Measurements from ENCODE around the gene ISOC1.

ISOC1 gene

GRCh38 chr5:129124608-129125007, 30.1 kb downstream of the ISOC1 start:
- Histone ChIP-seq H3K4me3 (ENCODE audit: low read length in 2 of 2) (no peak overlapping the region), H3K9ac (ENCODE audit: low read depth in 1 of 2, low read length in 2 of 2) (no peak overlapping the region), H3K27ac (ENCODE audit: low read depth in 2 of 2, low read length in 2 of 2) (no peak overlapping the region), H3K9me3 (ENCODE audit: control insufficient read depth in 2 of 2, low read length in 2 of 2) (no peaks in the 10 kb centered on the region), H3K4me1 (ENCODE audit: control insufficient read depth in 2 of 2, insufficient read depth in 2 of 2, low read length in 2 of 2) (no peaks in the 10 kb centered on the region), H3K36me3 (ENCODE audit: control insufficient read depth in 2 of 2, insufficient read depth in 2 of 2, low read length in 2 of 2) (no peaks in the 10 kb centered on the region), H3K27me3 (ENCODE audit: control insufficient read depth in 2 of 2, insufficient read depth in 2 of 2, low read length in 2 of 2) (no peaks in the 10 kb centered on the region)

DNA sequence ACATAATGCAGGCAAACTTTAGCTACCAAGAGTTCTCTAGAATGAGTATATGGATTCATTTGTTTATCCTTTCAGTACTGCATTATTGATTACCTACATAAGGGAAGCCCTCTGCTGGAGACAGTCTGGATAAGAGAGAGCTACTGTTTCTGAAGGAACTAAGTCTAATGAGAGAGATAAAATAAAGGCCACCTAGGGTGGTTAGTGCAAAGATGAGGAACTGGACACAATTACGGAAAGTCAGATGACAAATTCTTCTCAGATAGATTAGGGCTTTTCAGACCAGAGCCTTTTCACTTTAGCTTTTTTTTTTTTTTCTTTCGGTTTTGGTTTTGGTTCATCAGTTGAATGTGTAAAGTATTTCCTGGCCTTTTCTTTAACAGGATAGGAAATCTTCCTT, 31.3 kb downstream of the ISOC1 start:
- no peak overlapping the region for H3K9ac ChIP-seq (ENCODE audit: low read depth in 1 of 2, low read length in 2 of 2)
- H3K9me3 ChIP-seq (ENCODE audit: control insufficient read depth in 2 of 2, low read length in 2 of 2): no peaks in the 10 kb centered on the region
- no peaks in the 10 kb centered on the region for H3K27me3 ChIP-seq (ENCODE audit: control insufficient read depth in 2 of 2, insufficient read depth in 2 of 2, low read length in 2 of 2)
- H3K4me3 ChIP-seq (ENCODE audit: low read length in 2 of 2): no peak overlapping the region
- no peaks in the 10 kb centered on the region for H3K4me1 ChIP-seq (ENCODE audit: control insufficient read depth in 2 of 2, insufficient read depth in 2 of 2, low read length in 2 of 2)
- H3K36me3 ChIP-seq (ENCODE audit: control insufficient read depth in 2 of 2, insufficient read depth in 2 of 2, low read length in 2 of 2): no peaks in the 10 kb centered on the region
- no peak overlapping the region for H3K27ac ChIP-seq (ENCODE audit: low read depth in 2 of 2, low read length in 2 of 2)

DNA sequence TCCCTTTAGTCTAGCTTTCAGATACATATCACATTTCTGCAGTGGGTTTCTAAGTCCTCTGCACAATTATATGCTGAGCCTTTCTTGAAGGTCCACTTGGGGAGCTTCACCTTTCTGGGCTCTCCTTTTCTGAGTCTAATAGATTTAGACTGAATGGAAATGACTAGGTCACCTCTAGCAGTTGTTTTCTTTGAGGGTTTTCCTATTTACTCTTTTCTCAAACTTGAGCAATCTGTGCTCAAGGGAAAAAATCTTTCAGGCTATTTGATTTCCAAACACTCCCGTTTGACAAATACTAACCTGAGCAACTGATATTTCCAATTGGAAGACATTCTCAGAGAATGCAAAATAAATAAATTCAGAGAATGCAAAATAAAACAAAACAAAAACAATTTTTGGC, 39.0 kb downstream of the ISOC1 start:
- no peaks in the 10 kb centered on the region for H3K9me3 ChIP-seq (ENCODE audit: control insufficient read depth in 2 of 2, low read length in 2 of 2)
- H3K9ac ChIP-seq (ENCODE audit: low read depth in 1 of 2, low read length in 2 of 2): no peak overlapping the region

DNA sequence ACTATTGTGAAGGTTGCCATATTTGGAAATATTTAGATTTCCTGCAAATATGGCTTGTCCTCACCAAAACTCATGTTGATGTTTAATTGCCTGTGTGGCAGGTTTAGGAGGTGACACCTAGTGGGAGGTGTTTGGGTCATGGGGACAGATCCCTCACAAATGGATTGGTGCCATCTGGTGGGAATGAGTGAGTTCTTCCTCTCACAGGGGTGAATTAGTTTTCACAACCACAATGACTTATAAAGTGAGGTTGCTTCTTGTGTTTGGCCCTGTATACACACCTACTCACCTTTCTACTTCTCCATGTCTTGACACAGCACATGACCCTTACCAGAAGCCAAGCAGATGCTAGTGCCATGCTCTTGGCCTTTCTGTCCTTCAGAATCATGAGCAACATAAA, 41.1 kb downstream of the ISOC1 start:
- Histone ChIP-seq H3K9ac (ENCODE audit: low read depth in 1 of 2, low read length in 2 of 2) (no peak overlapping the region), H3K4me1 (ENCODE audit: control insufficient read depth in 2 of 2, insufficient read depth in 2 of 2, low read length in 2 of 2) (no peaks in the 10 kb centered on the region), H3K27me3 (ENCODE audit: control insufficient read depth in 2 of 2, insufficient read depth in 2 of 2, low read length in 2 of 2) (no peaks in the 10 kb centered on the region), H3K27ac (ENCODE audit: low read depth in 2 of 2, low read length in 2 of 2) (no peak overlapping the region), H3K9me3 (ENCODE audit: control insufficient read depth in 2 of 2, low read length in 2 of 2) (no peaks in the 10 kb centered on the region), H3K36me3 (ENCODE audit: control insufficient read depth in 2 of 2, insufficient read depth in 2 of 2, low read length in 2 of 2) (no peaks in the 10 kb centered on the region), H3K4me3 (ENCODE audit: low read length in 2 of 2) (no peak overlapping the region)

More for the DNA sequence above, 39.0 kb downstream of the ISOC1 start:
- H3K27ac ChIP-seq (ENCODE audit: low read depth in 2 of 2, low read length in 2 of 2): no peak overlapping the region
- H3K36me3 ChIP-seq (ENCODE audit: control insufficient read depth in 2 of 2, insufficient read depth in 2 of 2, low read length in 2 of 2): no peaks in the 10 kb centered on the region
- H3K27me3 ChIP-seq (ENCODE audit: control insufficient read depth in 2 of 2, insufficient read depth in 2 of 2, low read length in 2 of 2): no peaks in the 10 kb centered on the region
- no peak overlapping the region for H3K4me3 ChIP-seq (ENCODE audit: low read length in 2 of 2)
- H3K4me1 ChIP-seq (ENCODE audit: control insufficient read depth in 2 of 2, insufficient read depth in 2 of 2, low read length in 2 of 2): no peaks in the 10 kb centered on the region

- H3K9ac ChIP-seq (ENCODE audit: low read depth in 1 of 2, low read length in 2 of 2): no peak overlapping the region
- H3K27me3 ChIP-seq (ENCODE audit: control insufficient read depth in 2 of 2, insufficient read depth in 2 of 2, low read length in 2 of 2): no peaks in the 10 kb centered on the region
- no peaks in the 10 kb centered on the region for H3K9me3 ChIP-seq (ENCODE audit: control insufficient read depth in 2 of 2, low read length in 2 of 2)
- H3K4me1 ChIP-seq (ENCODE audit: control insufficient read depth in 2 of 2, insufficient read depth in 2 of 2, low read length in 2 of 2): no peaks in the 10 kb centered on the region
- H3K27ac ChIP-seq (ENCODE audit: low read depth in 2 of 2, low read length in 2 of 2): no peak overlapping the region
- no peaks in the 10 kb centered on the region for H3K36me3 ChIP-seq (ENCODE audit: control insufficient read depth in 2 of 2, insufficient read depth in 2 of 2, low read length in 2 of 2)
- no peak overlapping the region for H3K4me3 ChIP-seq (ENCODE audit: low read length in 2 of 2)
Measured at GRCh38 chr5:129137637-129138036, 43.1 kb downstream of the ISOC1 start.

- H3K4me3 ChIP-seq (ENCODE audit: low read length in 2 of 2): no peak overlapping the region
- no peak overlapping the region for H3K9ac ChIP-seq (ENCODE audit: low read depth in 1 of 2, low read length in 2 of 2)
- no peaks in the 10 kb centered on the region for H3K9me3 ChIP-seq (ENCODE audit: control insufficient read depth in 2 of 2, low read length in 2 of 2)
- H3K36me3 ChIP-seq (ENCODE audit: control insufficient read depth in 2 of 2, insufficient read depth in 2 of 2, low read length in 2 of 2): no peaks in the 10 kb centered on the region
- no peaks in the 10 kb centered on the region for H3K27me3 ChIP-seq (ENCODE audit: control insufficient read depth in 2 of 2, insufficient read depth in 2 of 2, low read length in 2 of 2)
- no peak overlapping the region for H3K27ac ChIP-seq (ENCODE audit: low read depth in 2 of 2, low read length in 2 of 2)
- no peaks in the 10 kb centered on the region for H3K4me1 ChIP-seq (ENCODE audit: control insufficient read depth in 2 of 2, insufficient read depth in 2 of 2, low read length in 2 of 2)
Measured at GRCh38 chr5:129141078-129141477, 46.5 kb downstream of the ISOC1 start.

- Histone ChIP-seq H3K27me3 (ENCODE audit: control insufficient read depth in 2 of 2, insufficient read depth in 2 of 2, low read length in 2 of 2) (no peaks in the 10 kb centered on the region), H3K9me3 (ENCODE audit: control insufficient read depth in 2 of 2, low read length in 2 of 2) (no peaks in the 10 kb centered on the region), H3K9ac (ENCODE audit: low read depth in 1 of 2, low read length in 2 of 2) (no peak overlapping the region), H3K36me3 (ENCODE audit: control insufficient read depth in 2 of 2, insufficient read depth in 2 of 2, low read length in 2 of 2) (no peaks in the 10 kb centered on the region), H3K27ac (ENCODE audit: low read depth in 2 of 2, low read length in 2 of 2) (no peak overlapping the region), H3K4me1 (ENCODE audit: control insufficient read depth in 2 of 2, insufficient read depth in 2 of 2, low read length in 2 of 2) (no peaks in the 10 kb centered on the region), H3K4me3 (ENCODE audit: low read length in 2 of 2) (no peak overlapping the region)
Measured at GRCh38 chr5:129141696-129142095, 47.1 kb downstream of the ISOC1 start.

DNA sequence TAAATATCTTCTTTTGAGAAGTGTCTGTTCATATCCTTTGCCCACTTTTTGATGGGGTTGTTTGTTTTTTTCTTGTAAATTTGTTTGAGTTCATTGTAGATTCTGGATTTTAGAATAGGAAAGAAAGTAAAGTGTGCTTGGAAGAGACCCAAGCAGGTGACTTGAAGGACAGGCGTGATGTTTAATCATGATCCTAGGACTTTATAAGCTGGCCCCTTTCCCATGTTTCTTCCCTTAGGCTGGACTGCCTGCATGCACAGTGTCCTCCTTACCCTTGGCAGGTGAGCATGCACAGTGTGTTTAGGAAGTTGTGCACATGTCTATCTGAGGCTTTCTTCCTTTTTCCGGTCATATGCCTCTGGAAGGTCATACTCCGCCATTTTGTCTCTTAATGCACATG, 61.3 kb downstream of the ISOC1 start:
- Histone ChIP-seq H3K9ac (ENCODE audit: low read depth in 1 of 2, low read length in 2 of 2) (no peak overlapping the region), H3K9me3 (ENCODE audit: control insufficient read depth in 2 of 2, low read length in 2 of 2) (no peaks in the 10 kb centered on the region), H3K27me3 (ENCODE audit: control insufficient read depth in 2 of 2, insufficient read depth in 2 of 2, low read length in 2 of 2) (no peaks in the 10 kb centered on the region), H3K36me3 (ENCODE audit: control insufficient read depth in 2 of 2, insufficient read depth in 2 of 2, low read length in 2 of 2) (no peaks in the 10 kb centered on the region), H3K4me3 (ENCODE audit: low read length in 2 of 2) (no peak overlapping the region), H3K27ac (ENCODE audit: low read depth in 2 of 2, low read length in 2 of 2) (no peak overlapping the region), H3K4me1 (ENCODE audit: control insufficient read depth in 2 of 2, insufficient read depth in 2 of 2, low read length in 2 of 2) (no peaks in the 10 kb centered on the region)

- Histone ChIP-seq H3K9me3 (ENCODE audit: control insufficient read depth in 2 of 2, low read length in 2 of 2) (peaks cover 0 to 8% of the 10 kb centered on the region in 2 donors), H3K36me3 (ENCODE audit: control insufficient read depth in 2 of 2, insufficient read depth in 2 of 2, low read length in 2 of 2) (no peaks in the 10 kb centered on the region), H3K27me3 (ENCODE audit: control insufficient read depth in 2 of 2, insufficient read depth in 2 of 2, low read length in 2 of 2) (no peaks in the 10 kb centered on the region), H3K4me1 (ENCODE audit: control insufficient read depth in 2 of 2, insufficient read depth in 2 of 2, low read length in 2 of 2) (no peaks in the 10 kb centered on the region), H3K4me3 (ENCODE audit: low read length in 2 of 2) (no peak overlapping the region), H3K9ac (ENCODE audit: low read depth in 1 of 2, low read length in 2 of 2) (no peak overlapping the region), H3K27ac (ENCODE audit: low read depth in 2 of 2, low read length in 2 of 2) (no peak overlapping the region)
Measured at GRCh38 chr5:129161830-129162229, 67.3 kb downstream of the ISOC1 start.

All from mucosa of rectum (tissue), 2 donors.